ENCODE data around the gene FBXW8.
A peak's percentile ranks its signal among the peaks of the same experiment; 100 is the strongest.

Gene FBXW8

DNA sequence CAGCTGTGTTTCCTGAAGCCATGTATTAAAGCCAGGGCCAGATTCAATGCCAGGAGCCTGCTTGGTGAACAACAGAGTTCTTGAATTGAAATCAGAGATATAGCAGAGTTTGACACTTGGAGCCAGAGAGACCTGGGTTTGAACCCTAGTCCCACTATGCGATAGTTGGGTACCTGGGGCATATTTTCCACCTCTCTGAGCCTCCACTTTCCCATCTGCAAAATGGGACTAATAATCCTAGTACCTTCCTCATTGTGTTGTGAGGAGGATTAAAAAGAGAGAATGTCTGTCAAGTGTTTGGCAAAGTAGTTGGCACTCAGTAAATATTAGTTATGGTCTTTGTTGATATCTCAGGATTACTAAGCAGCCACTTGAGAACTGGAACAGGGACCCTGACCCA is 23.5 kb upstream of the FBXW8 start:
- DNase-seq, result no peak

GRCh38 chr12:116887897-116888296 is 22.9 kb upstream of the FBXW8 start:
- DNase-seq, result no peak

DNA sequence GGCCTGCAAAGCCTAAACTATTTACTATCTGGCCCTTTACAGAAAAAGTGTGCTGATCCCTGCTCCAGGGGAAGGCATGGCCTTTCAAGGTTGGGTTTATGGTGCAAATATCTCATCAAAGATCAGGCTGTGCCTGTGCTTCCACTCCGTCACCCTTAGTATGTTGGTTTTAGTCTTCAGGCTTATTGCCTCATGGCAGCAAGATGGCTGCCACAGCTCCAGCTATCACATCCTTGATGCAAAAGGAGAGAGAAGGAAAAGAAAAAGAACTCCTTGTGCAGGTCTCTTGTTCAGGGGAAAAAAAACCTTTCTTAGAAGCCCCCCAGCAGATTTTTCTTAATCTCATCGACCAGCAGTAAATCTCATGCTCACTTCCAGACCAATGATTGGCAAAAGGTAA is 20.4 kb upstream of the FBXW8 start:
- DNase-seq, result no peak

DNA sequence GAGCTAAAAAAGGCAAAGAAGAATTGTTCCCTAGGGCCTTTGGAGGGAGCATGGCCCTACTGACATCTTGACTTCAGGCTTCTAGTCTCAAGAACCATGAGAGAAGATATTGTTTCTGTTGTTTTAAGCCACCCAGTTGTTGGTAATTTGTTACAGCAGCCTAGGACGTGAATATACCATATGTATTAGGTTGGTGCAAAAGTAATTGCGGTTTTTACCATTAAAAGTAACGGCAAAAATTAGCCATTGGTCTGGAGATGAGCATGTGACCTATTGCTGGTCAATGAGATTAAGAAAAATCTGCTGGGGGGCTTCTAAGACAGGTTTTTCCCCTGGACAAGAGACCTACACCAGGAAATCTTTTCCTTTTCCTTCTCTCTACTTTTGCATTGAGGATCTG is 19.7 kb upstream of the FBXW8 start:
- DNase-seq, result no peak

DNA sequence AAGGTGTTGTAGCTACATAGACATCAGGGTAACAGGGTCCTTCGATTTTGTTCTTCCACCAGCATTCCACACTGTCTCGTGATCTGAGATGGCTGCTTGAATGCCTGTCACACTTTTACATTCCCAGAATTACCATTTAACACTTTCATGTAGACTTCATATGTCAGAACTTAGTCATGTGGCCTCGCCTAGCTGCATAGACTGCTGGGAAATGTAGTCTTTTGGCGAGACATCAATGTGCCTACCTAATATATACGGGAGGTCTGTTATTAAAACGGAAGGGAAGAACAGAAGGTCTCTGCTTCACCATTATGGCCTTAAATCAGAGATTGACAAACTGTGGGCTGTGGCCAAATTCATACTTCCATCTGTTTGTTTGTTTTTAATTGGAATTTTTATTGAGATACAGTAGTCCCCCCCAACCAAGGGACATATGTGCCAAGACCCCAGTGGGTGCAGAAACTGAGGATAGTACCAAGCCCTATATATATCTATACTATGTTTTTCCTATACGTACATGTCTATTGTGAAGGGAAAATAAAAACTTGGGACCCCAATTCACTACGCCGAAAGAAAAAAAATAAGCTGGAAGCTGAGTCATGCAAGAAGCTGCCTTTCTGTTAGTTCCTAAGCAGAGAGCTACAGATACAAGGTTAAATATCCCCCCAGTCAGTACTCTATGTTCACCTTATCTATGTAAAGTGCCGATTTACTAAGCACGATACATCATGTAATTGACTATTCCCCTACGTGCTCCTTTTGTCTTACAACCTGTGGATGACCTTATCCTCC is 18.2 kb upstream of the FBXW8 start:
- peak; percentile 27 for DNase-seq

DNA sequence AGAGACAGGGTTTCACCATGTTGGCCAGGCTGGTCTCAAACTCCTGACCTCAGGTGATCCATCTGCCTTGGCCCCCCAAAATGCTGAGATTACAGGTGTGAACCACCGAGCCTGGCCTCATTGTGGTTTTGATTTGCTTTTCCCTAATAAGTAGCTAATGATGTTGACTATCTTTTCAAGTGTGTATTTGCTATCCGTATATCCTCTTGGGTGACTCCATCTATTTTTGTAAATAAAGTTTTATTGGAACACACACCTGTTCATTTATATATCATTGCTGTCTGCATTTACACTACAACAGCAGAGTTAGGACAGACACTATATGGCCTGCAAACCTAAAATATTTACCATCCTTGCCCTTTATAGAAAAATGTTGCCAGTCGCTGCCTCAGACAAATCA is 15.8 kb upstream of the FBXW8 start:
- DNase-seq, result no peak

DNA sequence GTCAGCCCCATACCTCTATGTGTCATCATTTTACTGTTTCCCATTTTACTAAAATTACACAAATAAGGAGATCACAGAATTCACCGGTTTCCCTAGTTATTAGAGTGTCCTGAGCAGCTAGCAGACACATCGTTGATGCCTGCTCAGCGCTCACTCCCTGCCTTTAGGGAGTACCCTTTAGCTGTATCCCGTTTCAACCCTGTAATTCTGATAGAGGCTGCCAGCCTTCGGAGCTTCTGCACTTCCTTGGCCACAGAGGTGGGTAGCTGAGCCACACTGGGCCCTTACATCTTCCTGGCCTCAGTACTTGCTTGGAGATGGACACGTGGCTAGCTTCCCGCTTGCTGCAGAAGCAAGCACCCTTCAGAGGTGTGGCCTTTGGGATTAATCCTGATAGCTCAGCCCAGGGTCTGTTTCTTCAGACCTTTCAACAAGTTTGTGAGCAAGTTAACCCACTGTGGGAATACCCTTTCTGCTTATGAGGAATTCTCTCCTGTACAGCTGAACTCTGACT is 14.3 kb upstream of the FBXW8 start:
- DNase-seq, result no peak

DNA sequence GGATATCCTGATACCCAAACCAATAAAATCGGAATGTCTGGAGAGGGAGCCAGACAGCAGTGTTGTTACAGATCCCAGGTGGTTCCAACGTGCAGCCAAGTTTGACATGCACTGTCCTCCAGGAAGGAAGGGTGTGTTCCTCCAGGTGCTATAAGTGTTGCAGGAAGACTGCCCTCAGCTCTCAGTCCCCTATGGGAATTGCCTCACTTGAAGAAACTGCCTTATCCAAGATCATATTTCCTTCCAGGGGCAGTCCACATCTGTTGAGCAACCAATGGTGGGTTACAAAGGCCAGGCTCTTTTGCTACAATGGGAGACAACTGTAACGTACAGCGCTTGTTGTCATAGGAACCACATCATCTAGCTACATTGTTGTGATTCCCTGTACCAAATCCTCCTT is 13.3 kb upstream of the FBXW8 start:
- no peak for DNase-seq

GRCh38 chr12:116898669-116899068 is 12.1 kb upstream of the FBXW8 start:
- no peak for DNase-seq

DNA sequence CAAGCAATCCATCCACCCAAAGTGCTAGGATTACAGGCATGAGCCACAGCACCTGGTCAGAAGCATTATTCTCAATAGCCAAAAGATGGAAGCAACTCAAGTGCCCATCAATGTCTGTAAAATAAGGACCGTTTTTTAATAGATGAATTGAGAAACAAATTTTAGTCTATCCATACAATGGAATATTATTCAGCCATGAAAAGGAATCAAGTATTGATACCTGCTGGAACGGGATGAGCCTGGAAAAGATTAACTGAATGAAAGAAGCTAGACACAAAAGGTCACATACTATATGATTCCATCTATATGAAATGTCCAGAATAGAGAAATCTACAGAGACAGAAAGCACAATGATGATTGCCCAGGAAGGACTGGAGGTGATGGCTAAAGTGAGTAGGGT is 9.1 kb upstream of the FBXW8 start:
- no peak for DNase-seq

- DNase-seq, result no peak
Observed at GRCh38 chr12:116903818-116904217, 6.9 kb upstream of the FBXW8 start.

GRCh38 chr12:116906285-116906684 is 4.5 kb upstream of the FBXW8 start:
- DNase-seq, result no peak

DNA sequence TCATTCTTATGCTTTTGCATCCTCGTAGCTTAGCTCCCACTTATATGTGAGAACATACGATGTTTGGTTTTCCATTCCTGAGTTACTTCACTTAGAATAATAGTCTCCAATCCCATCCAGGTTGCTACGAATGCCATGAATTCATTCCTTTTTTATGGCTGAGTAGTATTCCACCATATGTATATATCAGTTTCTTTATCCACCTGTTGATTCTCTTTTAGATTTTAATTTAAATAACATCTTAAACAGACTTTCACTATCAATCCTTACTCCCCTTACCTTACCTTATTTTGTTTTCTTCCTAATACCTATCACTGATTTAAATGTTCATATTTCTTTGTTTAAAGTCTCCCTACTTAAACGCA is 488 bp upstream of the FBXW8 start:
- DNase-seq, result no peak

DNA sequence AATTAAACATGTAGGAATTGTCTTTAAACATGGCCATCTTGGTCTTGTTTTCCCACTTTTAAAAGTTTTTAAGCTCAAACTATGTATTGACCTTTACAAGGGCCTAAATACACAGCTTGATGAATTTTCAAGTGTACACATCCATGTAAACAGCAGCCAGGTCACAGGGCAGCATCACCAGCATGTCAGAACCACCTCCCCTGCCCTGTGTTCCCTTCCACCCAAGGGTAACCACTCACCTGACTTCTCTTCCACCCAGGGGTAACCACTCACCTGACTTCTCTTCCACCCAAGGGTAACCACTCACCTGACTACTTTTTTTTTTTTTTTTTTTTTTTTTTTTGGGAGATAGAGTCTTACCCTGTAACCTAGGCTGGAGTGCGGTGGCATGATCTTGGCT is 4.6 kb downstream of the FBXW8 start:
- no peak for DNase-seq

GRCh38 chr12:116916122-116916521 is 5.4 kb downstream of the FBXW8 start:
- DNase-seq, result peak; percentile 27

DNA sequence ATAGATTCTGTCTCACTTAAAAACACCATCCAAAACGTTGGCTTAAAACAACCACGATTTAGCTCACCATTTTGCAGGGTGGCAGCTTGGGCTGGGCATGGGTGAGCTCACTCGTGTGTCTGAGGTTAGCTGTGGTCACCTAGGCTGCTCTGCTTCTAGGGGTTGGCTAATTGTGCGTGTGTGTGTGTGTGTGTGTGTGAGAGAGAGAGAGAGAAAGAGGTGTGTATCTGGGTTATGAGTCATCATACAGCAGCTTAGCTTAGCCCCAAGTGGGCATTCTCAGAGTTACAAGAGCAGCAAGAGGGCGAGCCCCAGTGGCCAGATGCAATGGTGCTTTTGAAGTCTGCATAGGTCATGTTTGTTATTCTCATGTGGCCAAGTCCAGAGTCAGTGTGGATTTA is 6.0 kb downstream of the FBXW8 start:
- DNase-seq, result peak; percentile 83

- DNase-seq, result peak; percentile 62
Observed at GRCh38 chr12:116918464-116918863, 7.7 kb downstream of the FBXW8 start.

DNA sequence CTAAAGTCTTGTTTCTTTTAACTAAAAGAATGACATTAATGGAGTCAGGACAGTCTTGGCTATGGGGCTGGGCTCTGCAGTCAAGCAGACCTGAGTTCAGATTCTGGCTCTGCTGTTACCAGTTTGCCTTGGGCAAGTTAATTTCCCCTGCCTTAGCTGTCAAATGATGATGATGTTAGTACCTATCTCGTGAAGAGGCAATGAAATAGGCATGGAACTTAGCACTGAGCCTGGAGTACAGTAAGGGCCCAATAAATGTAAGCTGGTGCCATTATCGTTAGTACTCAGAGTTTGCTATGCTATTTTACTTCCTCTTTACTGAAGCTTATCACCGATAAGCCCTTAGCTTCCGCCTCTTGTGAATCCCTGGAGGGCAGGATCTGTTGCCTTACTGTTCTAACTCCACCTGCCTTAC is 8.5 kb downstream of the FBXW8 start:
- DNase-seq, result peak; percentile 95

- DNase-seq, result no peak
Observed at GRCh38 chr12:116919706-116920485, 9.1 kb downstream of the FBXW8 start.

GRCh38 chr12:116920939-116921338 is 10.2 kb downstream of the FBXW8 start:
- DNase-seq, result no peak

DNA sequence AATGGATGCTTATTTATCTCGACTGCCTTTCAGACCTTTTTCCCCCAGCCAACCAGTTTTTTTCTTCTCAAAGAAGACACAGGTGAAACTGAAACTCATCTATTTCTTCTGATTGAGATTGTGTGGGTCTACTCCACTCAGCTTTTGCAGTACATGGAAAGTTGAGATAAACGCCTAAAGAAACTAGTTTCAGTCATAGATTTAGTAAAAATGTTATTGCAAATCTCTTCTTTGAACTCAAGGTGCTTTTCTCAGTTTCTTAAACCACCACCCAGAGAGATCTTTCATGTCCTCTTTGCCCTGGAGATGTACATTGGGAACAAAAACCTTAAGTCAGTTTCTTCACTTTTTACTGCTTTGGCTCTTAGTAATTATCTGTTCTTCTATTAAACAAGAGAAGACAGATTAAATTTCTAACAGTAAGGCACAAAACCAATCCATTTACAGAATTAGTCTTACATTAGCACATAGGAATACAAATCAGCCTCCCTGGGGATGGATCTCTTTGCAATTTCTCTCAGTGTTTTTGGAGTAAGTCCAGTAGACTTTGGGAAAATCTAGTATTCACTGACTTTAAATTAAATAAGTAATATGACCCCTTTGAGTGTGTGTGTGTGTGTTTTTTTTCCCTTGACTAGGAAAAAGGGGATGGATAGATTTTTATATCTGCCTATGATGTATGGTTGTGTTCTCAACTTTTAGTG is 11.6 kb downstream of the FBXW8 start:
- no peak for DNase-seq

- DNase-seq, result peak; percentile 55
Observed at GRCh38 chr12:116924558-116925453, 14.1 kb downstream of the FBXW8 start.

Data from OCI-M1 (cell line).